IMR-90 (cell line): ENCODE results near the gene GIPC3.

Experiments used
- CTCF ChIP-seq: conservative IDR thresholded peaks from 2 replicates; pipeline ENCODE4 v1.5.1; 2012; ENCODE audit warnings: mild to moderate bottlenecking, low read depth, low read length, improper control_type of control experiment
- USF2 ChIP-seq: fragments of 150-350 bp; IDR thresholded peaks from 2 replicates; pipeline ENCODE4 v1.6.1; 2017; ENCODE audit warnings: mild to moderate bottlenecking, antibody characterized with exemption, low read length, low read depth

- no peak for TF ChIP-seq CTCF
- TF ChIP-seq USF2, result no peak
Observed at GRCh38 chr19:3536429-3537100, 48.7 kb upstream of the GIPC3 start.
